HepG2 (cell line): ENCODE measurements around the gene COL18A1. TPM values are rescaled to one million over a fixed set of nuclear protein-coding genes. Genes with fewer than 3 reads are reported as not detected.

Experiments
- ATF7 ChIP-seq, 2 experiments: fragments of 450-650 bp in 1 of 2; sonication (generic) in 1 of 2; formaldehyde crosslinking in 1 of 2; IDR thresholded peaks; 2 replicates each; pipeline versions ENCODE4 v1.4.0 to v1.6.1; 2016 to 2020; ENCODE audit warnings: antibody characterized with exemption in 1 of 2, mild to moderate bottlenecking in 1 of 2, missing genetic modification reagents in 1 of 2
- BORCS8-MEF2B ChIP-seq: sonication (generic); formaldehyde crosslinking; IDR thresholded peaks from 2 replicates; pipeline ENCODE4 v1.8.0; 2022; ENCODE audit warnings: mild to moderate bottlenecking, missing genetic modification reagents
- MED1 ChIP-seq: sonication (generic); formaldehyde crosslinking; IDR thresholded peaks from 2 replicates; pipeline ENCODE4 v1.4.0; 2020; ENCODE audit warnings: missing genetic modification reagents
- SMAD3 ChIP-seq: sonication (generic); formaldehyde crosslinking; IDR thresholded peaks from 2 replicates; pipeline ENCODE4 v1.4.0; 2020; ENCODE audit warnings: missing genetic modification reagents
- SP140L ChIP-seq: sonication (generic); formaldehyde crosslinking; IDR thresholded peaks from 2 replicates; pipeline ENCODE4 v1.4.0; 2020; ENCODE audit warnings: missing genetic modification reagents, borderline replicate concordance
- TBX2 ChIP-seq: sonication (generic); formaldehyde crosslinking; IDR thresholded peaks from 2 replicates; pipeline ENCODE4 v1.5.0; 2020; ENCODE audit warnings: missing genetic modification reagents, mild to moderate bottlenecking, borderline replicate concordance
- ZNF296 ChIP-seq: sonication (generic); formaldehyde crosslinking; conservative IDR thresholded peaks from 2 replicates; pipeline ENCODE4 v1.5.0; 2020; ENCODE audit warnings: mild to moderate bottlenecking, missing genetic modification reagents
- ZNF317 ChIP-seq: sonication (generic); formaldehyde crosslinking; IDR thresholded peaks from 2 replicates; pipeline ENCODE4 v1.5.0; 2020; ENCODE audit warnings: mild to moderate bottlenecking, missing genetic modification reagents
- ZNF570 ChIP-seq: sonication (generic); formaldehyde crosslinking; IDR thresholded peaks from 2 replicates; pipeline ENCODE4 v1.4.0; 2020; ENCODE audit warnings: mild to moderate bottlenecking, missing genetic modification reagents, borderline replicate concordance
- ZNF788 ChIP-seq: sonication (generic); formaldehyde crosslinking; IDR thresholded peaks from 2 replicates; pipeline ENCODE4 v1.5.0; 2020; ENCODE audit warnings: mild to moderate bottlenecking, missing genetic modification reagents, borderline replicate concordance
- polyA plus RNA-seq, 8 experiments: library from polyadenylated mRNA; depleted of rRNA in 3 of 8; stranded (reverse) in 7 of 8; unstranded in 1 of 8; fragments of >200 nt; fragmentation: Illumina TruSeq in 4 of 8; extraction: Trizol in 4 of 8; gene quantifications; 2 replicates each; pipeline versions ENCODE4 v1.2.1 to v1.2.3, GENCODE V29; 2011 to 2016; ENCODE audit warnings: low read depth in 4 of 8, missing spikeins in 1 of 8, mixed read lengths in 1 of 8; ENCODE audit not compliant: insufficient read depth in 1 of 8
- total RNA-seq, 5 experiments: library from RNA; depleted of rRNA; stranded (reverse); fragments of >200 nt; fragmentation: Illumina TruSeq; extraction: Trizol; gene quantifications; 2 replicates each; pipeline ENCODE4 v1.2.3, GENCODE V29; 2016; ENCODE audit warnings: low read depth in 1 of 5
- TF ChIP-seq, protein P1 (sequence below): sonication (generic); formaldehyde crosslinking; IDR thresholded peaks from 2 replicates; pipeline ENCODE4 v1.5.1; 2020; ENCODE audit warnings: mild to moderate bottlenecking, moderate library complexity, missing genetic modification reagents
- TF ChIP-seq, protein P2 (sequence below): sonication (generic); formaldehyde crosslinking; IDR thresholded peaks from 2 replicates; pipeline ENCODE4 v1.8.0; 2022; ENCODE audit warnings: mild to moderate bottlenecking, missing genetic modification reagents, moderate library complexity
- TF ChIP-seq, protein P3 (sequence below): fragments of 450-650 bp; IDR thresholded peaks from 2 replicates; pipeline ENCODE4 v1.6.1; 2017
- TF ChIP-seq, protein P4 (sequence below): sonication (generic); formaldehyde crosslinking; IDR thresholded peaks from 2 replicates; pipeline ENCODE4 v1.4.0; 2020; ENCODE audit warnings: missing genetic modification reagents
- TF ChIP-seq, protein P5 (sequence below): IDR thresholded peaks from 2 replicates; pipeline ENCODE4 v1.6.1; 2016

Gene COL18A1
- total and polyA plus RNA-seq, 2 of the 13 experiments (the other 11 are each of a cell fraction or from before 2014, with no cell fraction given): 79.0 to 102 TPM

DNA sequence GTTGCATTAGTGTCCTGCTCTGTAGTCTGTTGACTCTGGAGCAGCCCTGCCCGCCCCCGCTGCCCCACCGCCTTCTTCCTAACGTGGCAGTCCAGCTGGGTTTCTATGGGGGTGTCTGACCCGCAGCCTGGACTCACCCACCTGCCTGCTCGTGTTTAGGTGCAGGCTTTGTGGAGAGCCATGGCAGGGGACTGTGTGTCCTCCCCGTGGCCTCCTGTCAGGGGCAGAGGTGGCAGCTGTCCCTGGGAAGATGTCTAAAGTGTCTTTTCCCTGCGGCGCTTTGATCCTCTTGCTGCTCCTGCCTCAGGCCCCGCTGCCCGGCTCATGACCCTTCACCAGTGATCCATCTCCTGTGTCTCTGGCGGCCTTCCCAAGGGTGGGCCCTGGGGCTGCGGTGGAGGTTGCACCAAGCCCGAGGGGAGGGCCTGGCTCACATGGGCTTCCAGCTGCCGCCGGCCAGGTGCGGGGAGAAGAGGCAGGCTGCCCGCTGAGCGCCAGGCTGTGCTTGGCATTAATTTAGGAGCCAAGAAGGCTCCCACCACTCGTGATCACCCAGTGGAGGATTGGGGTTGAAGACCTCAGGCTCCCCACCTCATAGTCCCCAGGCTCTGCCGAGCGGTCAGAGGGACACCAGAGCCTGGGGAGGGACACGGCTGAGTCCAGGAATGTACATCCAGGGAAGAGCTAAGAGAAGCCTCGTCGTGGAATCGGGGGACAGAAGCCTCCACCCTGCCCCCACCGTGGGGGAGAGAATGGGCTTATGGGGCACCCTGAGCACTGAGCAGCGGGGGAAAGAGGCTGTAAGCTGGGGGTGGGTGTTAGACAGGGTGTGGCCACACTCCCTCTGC, 44.1 kb downstream of the COL18A1 start (continued):
- TF ChIP-seq ZNF570 (no peak), ATF7 (IDR thresholded peaks at IDR 0.05) (no peak), ATF7 (CRISPR knock-in tag; IDR thresholded peaks at IDR 0.05) (peak; percentile 50; the same call in 1 of the 2 replicates), ZNF296 (peak; percentile 84; the same call in 1 of the 2 replicates), BORCS8-MEF2B (CRISPR knock-in tag) (no peak), ZNF788 (CRISPR knock-in tag) (no peak; the same call in 1 of the 2 replicates), SP140L (no peak), MED1 (CRISPR knock-in tag) (peak; percentile 87), ZNF317 (CRISPR knock-in tag) (0 out of 2 replicates have a peak, but pooled peaks have one; percentile 31), SMAD3 (CRISPR knock-in tag) (peak; percentile 36; the same call in 1 of the 2 replicates), TBX2 (CRISPR knock-in tag) (peak; percentile 80; the same call in 1 of the 2 replicates)
- TF ChIP-seq, protein P1, sequence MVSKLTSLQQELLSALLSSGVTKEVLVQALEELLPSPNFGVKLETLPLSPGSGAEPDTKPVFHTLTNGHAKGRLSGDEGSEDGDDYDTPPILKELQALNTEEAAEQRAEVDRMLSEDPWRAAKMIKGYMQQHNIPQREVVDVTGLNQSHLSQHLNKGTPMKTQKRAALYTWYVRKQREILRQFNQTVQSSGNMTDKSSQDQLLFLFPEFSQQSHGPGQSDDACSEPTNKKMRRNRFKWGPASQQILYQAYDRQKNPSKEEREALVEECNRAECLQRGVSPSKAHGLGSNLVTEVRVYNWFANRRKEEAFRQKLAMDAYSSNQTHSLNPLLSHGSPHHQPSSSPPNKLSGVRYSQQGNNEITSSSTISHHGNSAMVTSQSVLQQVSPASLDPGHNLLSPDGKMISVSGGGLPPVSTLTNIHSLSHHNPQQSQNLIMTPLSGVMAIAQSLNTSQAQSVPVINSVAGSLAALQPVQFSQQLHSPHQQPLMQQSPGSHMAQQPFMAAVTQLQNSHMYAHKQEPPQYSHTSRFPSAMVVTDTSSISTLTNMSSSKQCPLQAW (CRISPR knock-in tag): peak; percentile 94; the same call in 1 of the 2 replicates
- TF ChIP-seq, protein P2, sequence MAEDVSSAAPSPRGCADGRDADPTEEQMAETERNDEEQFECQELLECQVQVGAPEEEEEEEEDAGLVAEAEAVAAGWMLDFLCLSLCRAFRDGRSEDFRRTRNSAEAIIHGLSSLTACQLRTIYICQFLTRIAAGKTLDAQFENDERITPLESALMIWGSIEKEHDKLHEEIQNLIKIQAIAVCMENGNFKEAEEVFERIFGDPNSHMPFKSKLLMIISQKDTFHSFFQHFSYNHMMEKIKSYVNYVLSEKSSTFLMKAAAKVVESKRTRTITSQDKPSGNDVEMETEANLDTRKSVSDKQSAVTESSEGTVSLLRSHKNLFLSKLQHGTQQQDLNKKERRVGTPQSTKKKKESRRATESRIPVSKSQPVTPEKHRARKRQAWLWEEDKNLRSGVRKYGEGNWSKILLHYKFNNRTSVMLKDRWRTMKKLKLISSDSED (CRISPR knock-in tag): no peak
- TF ChIP-seq, protein P3, sequence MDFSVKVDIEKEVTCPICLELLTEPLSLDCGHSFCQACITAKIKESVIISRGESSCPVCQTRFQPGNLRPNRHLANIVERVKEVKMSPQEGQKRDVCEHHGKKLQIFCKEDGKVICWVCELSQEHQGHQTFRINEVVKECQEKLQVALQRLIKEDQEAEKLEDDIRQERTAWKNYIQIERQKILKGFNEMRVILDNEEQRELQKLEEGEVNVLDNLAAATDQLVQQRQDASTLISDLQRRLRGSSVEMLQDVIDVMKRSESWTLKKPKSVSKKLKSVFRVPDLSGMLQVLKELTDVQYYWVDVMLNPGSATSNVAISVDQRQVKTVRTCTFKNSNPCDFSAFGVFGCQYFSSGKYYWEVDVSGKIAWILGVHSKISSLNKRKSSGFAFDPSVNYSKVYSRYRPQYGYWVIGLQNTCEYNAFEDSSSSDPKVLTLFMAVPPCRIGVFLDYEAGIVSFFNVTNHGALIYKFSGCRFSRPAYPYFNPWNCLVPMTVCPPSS: no peak
- TF ChIP-seq, protein P4, sequence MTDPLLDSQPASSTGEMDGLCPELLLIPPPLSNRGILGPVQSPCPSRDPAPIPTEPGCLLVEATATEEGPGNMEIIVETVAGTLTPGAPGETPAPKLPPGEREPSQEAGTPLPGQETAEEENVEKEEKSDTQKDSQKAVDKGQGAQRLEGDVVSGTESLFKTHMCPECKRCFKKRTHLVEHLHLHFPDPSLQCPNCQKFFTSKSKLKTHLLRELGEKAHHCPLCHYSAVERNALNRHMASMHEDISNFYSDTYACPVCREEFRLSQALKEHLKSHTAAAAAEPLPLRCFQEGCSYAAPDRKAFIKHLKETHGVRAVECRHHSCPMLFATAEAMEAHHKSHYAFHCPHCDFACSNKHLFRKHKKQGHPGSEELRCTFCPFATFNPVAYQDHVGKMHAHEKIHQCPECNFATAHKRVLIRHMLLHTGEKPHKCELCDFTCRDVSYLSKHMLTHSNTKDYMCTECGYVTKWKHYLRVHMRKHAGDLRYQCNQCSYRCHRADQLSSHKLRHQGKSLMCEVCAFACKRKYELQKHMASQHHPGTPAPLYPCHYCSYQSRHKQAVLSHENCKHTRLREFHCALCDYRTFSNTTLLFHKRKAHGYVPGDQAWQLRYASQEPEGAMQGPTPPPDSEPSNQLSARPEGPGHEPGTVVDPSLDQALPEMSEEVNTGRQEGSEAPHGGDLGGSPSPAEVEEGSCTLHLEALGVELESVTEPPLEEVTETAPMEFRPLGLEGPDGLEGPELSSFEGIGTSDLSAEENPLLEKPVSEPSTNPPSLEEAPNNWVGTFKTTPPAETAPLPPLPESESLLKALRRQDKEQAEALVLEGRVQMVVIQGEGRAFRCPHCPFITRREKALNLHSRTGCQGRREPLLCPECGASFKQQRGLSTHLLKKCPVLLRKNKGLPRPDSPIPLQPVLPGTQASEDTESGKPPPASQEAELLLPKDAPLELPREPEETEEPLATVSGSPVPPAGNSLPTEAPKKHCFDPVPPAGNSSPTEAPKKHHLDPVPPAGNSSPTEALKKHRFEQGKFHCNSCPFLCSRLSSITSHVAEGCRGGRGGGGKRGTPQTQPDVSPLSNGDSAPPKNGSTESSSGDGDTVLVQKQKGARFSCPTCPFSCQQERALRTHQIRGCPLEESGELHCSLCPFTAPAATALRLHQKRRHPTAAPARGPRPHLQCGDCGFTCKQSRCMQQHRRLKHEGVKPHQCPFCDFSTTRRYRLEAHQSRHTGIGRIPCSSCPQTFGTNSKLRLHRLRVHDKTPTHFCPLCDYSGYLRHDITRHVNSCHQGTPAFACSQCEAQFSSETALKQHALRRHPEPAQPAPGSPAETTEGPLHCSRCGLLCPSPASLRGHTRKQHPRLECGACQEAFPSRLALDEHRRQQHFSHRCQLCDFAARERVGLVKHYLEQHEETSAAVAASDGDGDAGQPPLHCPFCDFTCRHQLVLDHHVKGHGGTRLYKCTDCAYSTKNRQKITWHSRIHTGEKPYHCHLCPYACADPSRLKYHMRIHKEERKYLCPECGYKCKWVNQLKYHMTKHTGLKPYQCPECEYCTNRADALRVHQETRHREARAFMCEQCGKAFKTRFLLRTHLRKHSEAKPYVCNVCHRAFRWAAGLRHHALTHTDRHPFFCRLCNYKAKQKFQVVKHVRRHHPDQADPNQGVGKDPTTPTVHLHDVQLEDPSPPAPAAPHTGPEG (CRISPR knock-in tag): no peak
- TF ChIP-seq, protein P5, sequence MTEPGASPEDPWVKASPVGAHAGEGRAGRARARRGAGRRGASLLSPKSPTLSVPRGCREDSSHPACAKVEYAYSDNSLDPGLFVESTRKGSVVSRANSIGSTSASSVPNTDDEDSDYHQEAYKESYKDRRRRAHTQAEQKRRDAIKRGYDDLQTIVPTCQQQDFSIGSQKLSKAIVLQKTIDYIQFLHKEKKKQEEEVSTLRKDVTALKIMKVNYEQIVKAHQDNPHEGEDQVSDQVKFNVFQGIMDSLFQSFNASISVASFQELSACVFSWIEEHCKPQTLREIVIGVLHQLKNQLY (CRISPR knock-in tag): peak; percentile 81
